GM23338 (cell line): ENCODE measurements around the gene DNAJC15. TPM values are rescaled to one million over a fixed set of nuclear protein-coding genes. Genes with fewer than 3 reads are reported as not detected.

ENCODE experiments used
- ATAC-seq: fragments of 200-7000 bp; cut with Tn5 transposase; 3 replicates; pipeline ENCODE4 v1.9.1; 2020
- DNase-seq: peaks from one replicate; pipeline ENCODE4 v3.0.0-alpha.2; 2015; ENCODE audit warnings: low spot score
- H2AFZ ChIP-seq: fragments of 200-600 bp; sonication (generic); 2 replicates; pipeline ENCODE4 v1.8.0; 2016; ENCODE audit warnings: antibody characterized with exemption, mild to moderate bottlenecking, moderate library complexity
- H3F3A ChIP-seq: fragments of 200-600 bp; sonication (generic); replicated peaks from 2 replicates; pipeline ENCODE4 v1.8.0; 2017; ENCODE audit warnings: antibody characterized with exemption, mixed run types, low read depth
- H3K27ac ChIP-seq: fragments of 200-600 bp; sonication (generic); 2 replicates; pipeline ENCODE4 v1.6.1; 2016; ENCODE audit warnings: low read depth
- H3K27me3 ChIP-seq: fragments of 200-600 bp; sonication (generic); 2 replicates; pipeline ENCODE4 v1.8.0; 2016; ENCODE audit warnings: mild to moderate bottlenecking, mixed run types, moderate library complexity; ENCODE audit not compliant: insufficient read depth
- H3K36me3 ChIP-seq: fragments of 200-600 bp; sonication (generic); 2 replicates; pipeline ENCODE4 v1.8.0; 2016; ENCODE audit warnings: mild to moderate bottlenecking; ENCODE audit not compliant: insufficient read depth
- H3K4me1 ChIP-seq: fragments of 200-600 bp; sonication (generic); 2 replicates; pipeline ENCODE4 v1.8.0; 2016; ENCODE audit warnings: mild to moderate bottlenecking, moderate library complexity; ENCODE audit not compliant: insufficient read depth
- H3K4me2 ChIP-seq: fragments of 200-600 bp; sonication (generic); 2 replicates; pipeline ENCODE4 v1.7.1; 2017; ENCODE audit warnings: mixed run types
- H3K4me3 ChIP-seq: fragments of 200-600 bp; sonication (generic); 2 replicates; pipeline ENCODE4 v1.6.1; 2016; ENCODE audit warnings: mixed run types
- H3K79me2 ChIP-seq: fragments of 200-600 bp; sonication (generic); replicated peaks from 2 replicates; pipeline ENCODE4 v1.8.0; 2017; ENCODE audit warnings: mild to moderate bottlenecking; ENCODE audit not compliant: insufficient read depth
- H3K9me2 ChIP-seq: fragments of 200-600 bp; sonication (generic); 2 replicates; pipeline ENCODE4 v1.8.0; 2017; ENCODE audit not compliant: insufficient read depth
- H4K20me1 ChIP-seq: fragments of 200-600 bp; sonication (generic); replicated peaks from 2 replicates; pipeline ENCODE4 v1.8.0; 2017; ENCODE audit warnings: mild to moderate bottlenecking; ENCODE audit not compliant: insufficient read depth
- H3K27ac Mint-ChIP-seq: 2 replicates; pipeline ENCODE4 v1.8.0; 2020; ENCODE audit warnings: inconsistent platforms, mild to moderate bottlenecking, moderate library complexity, mixed read lengths
- H3K27me3 Mint-ChIP-seq: 3 replicates; pipeline ENCODE4 v1.8.0; 2022; ENCODE audit warnings: low read depth, mild to moderate bottlenecking, moderate library complexity, mixed read lengths, inconsistent platforms; ENCODE audit not compliant: insufficient read depth, poor library complexity
- H3K36me3 Mint-ChIP-seq: 3 replicates; pipeline ENCODE4 v1.8.0; 2021; ENCODE audit warnings: low read depth, mild to moderate bottlenecking, inconsistent platforms, moderate library complexity, mixed read lengths
- H3K4me1 Mint-ChIP-seq: 3 replicates; pipeline ENCODE4 v1.8.0; 2020; ENCODE audit warnings: mild to moderate bottlenecking, inconsistent platforms, mixed read lengths
- H3K4me3 Mint-ChIP-seq: 3 replicates; pipeline ENCODE4 v1.8.0; 2021; ENCODE audit warnings: moderate library complexity, mild to moderate bottlenecking, inconsistent platforms, mixed read lengths
- H3K9me3 Mint-ChIP-seq: 3 replicates; pipeline ENCODE4 v1.8.0; 2020; ENCODE audit warnings: moderate library complexity, mild to moderate bottlenecking, inconsistent platforms, mixed read lengths
- CREB1 ChIP-seq: fragments of 250-450 bp; sonication (Bioruptor Pico); IDR thresholded peaks from 2 replicates; pipeline ENCODE4 v1.5.0; 2020; ENCODE audit warnings: low read depth, mild to moderate bottlenecking, moderate library complexity
- EZH2 ChIP-seq: fragments of 200-600 bp; sonication (generic); IDR thresholded peaks from one replicate; pipeline ENCODE4 v1.8.0; 2017; ENCODE audit warnings: antibody characterized with exemption, mild to moderate bottlenecking, low read depth; ENCODE audit not compliant: unreplicated experiment
- EZH2phosphoT487 ChIP-seq: fragments of 200-600 bp; sonication (generic); IDR thresholded peaks from one replicate; pipeline ENCODE4 v1.8.1; 2018; ENCODE audit warnings: antibody characterized with exemption; ENCODE audit not compliant: unreplicated experiment
- polyA plus RNA-seq: library from polyadenylated mRNA; unstranded; fragments of >200 nt; fragmentation: Nextera tagmentation; extraction: Ambion mirVana; gene quantifications from 2 replicates; pipeline ENCODE4 v1.2.1, GENCODE V29; 2016
- total RNA-seq: library from RNA; depleted of rRNA; stranded (reverse); fragments of >200 nt; shearing (Covaris generic); gene quantifications from 2 replicates; pipeline ENCODE4 v1.2.3, GENCODE V29; 2014
- TF ChIP-seq, protein P1 (sequence below): IDR thresholded peaks from 2 replicates; pipeline ENCODE4 v1.6.1; 2016; ENCODE audit warnings: antibody characterized with exemption
- TF ChIP-seq, protein P2 (sequence below): IDR thresholded peaks from one replicate; pipeline ENCODE4 v1.6.1; 2018; ENCODE audit warnings: antibody characterized with exemption; ENCODE audit not compliant: unreplicated experiment
- TF ChIP-seq, protein P3 (sequence below): fragments of 250-450 bp; sonication (Bioruptor Pico); IDR thresholded peaks from 2 replicates; pipeline ENCODE4 v1.5.0; 2020; ENCODE audit warnings: mild to moderate bottlenecking, moderate library complexity

Gene DNAJC15
- total and polyA plus RNA-seq, 2 experiments from 2014 or later, result 11.4 to 80.4 TPM

DNA sequence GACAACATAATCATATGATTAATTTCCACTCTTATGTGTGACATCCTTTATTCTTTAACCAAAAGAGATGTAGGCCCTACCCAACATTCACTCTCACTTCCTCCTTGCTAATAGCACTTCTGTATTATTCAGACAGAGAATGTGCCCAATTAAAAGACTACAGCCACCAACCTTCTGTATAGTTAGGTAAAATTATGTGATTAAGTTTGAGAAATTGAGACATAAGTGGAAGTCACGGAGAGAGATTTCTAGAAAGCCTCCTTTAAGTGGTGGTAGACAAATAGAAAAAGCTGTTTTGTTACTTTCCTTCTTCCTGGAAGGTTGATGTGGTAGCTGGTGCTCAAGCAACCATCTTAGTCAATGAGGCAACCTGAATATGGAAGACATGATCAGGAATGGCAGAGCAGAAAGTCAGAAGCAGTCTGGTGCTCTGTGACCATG is 46.1 kb upstream of the DNAJC15 start:
- no peaks in the 10 kb centered on the region for H3K36me3 ChIP-seq
- ATAC-seq, result no peak

More for the DNA sequence above, 46.1 kb upstream of the DNAJC15 start:
- Mint-ChIP-seq H3K9me3 (peaks cover 6% of the 10 kb centered on the region; the same call in 1 of the 3 replicates), H3K27ac (no peak overlapping the region), H3K27me3 (no peaks in the 10 kb centered on the region), H3K4me1 (peaks cover 18% of the 10 kb centered on the region), H3K4me3 (no peak overlapping the region), H3K36me3 (no peaks in the 10 kb centered on the region)
- Histone ChIP-seq H3K79me2 (no peaks in the 10 kb centered on the region), H3K9me2 (no peaks in the 10 kb centered on the region), H3K27me3 (no peaks in the 10 kb centered on the region), H3F3A (no peaks in the 10 kb centered on the region), H4K20me1 (no peaks in the 10 kb centered on the region), H3K4me1 (peaks cover 16% of the 10 kb centered on the region), H3K4me3 (no peak overlapping the region), H2AFZ (no peak overlapping the region), H3K4me2 (no peak overlapping the region), H3K27ac (no peak overlapping the region)
- TF ChIP-seq CREB1 (CRISPR knock-in tag), result no peak
- TF ChIP-seq EZH2phosphoT487, result no peak
- TF ChIP-seq, protein P1, sequence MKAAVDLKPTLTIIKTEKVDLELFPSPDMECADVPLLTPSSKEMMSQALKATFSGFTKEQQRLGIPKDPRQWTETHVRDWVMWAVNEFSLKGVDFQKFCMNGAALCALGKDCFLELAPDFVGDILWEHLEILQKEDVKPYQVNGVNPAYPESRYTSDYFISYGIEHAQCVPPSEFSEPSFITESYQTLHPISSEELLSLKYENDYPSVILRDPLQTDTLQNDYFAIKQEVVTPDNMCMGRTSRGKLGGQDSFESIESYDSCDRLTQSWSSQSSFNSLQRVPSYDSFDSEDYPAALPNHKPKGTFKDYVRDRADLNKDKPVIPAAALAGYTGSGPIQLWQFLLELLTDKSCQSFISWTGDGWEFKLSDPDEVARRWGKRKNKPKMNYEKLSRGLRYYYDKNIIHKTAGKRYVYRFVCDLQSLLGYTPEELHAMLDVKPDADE, result no peak
- no peak for TF ChIP-seq EZH2
- TF ChIP-seq, protein P2, sequence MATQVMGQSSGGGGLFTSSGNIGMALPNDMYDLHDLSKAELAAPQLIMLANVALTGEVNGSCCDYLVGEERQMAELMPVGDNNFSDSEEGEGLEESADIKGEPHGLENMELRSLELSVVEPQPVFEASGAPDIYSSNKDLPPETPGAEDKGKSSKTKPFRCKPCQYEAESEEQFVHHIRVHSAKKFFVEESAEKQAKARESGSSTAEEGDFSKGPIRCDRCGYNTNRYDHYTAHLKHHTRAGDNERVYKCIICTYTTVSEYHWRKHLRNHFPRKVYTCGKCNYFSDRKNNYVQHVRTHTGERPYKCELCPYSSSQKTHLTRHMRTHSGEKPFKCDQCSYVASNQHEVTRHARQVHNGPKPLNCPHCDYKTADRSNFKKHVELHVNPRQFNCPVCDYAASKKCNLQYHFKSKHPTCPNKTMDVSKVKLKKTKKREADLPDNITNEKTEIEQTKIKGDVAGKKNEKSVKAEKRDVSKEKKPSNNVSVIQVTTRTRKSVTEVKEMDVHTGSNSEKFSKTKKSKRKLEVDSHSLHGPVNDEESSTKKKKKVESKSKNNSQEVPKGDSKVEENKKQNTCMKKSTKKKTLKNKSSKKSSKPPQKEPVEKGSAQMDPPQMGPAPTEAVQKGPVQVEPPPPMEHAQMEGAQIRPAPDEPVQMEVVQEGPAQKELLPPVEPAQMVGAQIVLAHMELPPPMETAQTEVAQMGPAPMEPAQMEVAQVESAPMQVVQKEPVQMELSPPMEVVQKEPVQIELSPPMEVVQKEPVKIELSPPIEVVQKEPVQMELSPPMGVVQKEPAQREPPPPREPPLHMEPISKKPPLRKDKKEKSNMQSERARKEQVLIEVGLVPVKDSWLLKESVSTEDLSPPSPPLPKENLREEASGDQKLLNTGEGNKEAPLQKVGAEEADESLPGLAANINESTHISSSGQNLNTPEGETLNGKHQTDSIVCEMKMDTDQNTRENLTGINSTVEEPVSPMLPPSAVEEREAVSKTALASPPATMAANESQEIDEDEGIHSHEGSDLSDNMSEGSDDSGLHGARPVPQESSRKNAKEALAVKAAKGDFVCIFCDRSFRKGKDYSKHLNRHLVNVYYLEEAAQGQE, result no peak
- TF ChIP-seq, protein P3, sequence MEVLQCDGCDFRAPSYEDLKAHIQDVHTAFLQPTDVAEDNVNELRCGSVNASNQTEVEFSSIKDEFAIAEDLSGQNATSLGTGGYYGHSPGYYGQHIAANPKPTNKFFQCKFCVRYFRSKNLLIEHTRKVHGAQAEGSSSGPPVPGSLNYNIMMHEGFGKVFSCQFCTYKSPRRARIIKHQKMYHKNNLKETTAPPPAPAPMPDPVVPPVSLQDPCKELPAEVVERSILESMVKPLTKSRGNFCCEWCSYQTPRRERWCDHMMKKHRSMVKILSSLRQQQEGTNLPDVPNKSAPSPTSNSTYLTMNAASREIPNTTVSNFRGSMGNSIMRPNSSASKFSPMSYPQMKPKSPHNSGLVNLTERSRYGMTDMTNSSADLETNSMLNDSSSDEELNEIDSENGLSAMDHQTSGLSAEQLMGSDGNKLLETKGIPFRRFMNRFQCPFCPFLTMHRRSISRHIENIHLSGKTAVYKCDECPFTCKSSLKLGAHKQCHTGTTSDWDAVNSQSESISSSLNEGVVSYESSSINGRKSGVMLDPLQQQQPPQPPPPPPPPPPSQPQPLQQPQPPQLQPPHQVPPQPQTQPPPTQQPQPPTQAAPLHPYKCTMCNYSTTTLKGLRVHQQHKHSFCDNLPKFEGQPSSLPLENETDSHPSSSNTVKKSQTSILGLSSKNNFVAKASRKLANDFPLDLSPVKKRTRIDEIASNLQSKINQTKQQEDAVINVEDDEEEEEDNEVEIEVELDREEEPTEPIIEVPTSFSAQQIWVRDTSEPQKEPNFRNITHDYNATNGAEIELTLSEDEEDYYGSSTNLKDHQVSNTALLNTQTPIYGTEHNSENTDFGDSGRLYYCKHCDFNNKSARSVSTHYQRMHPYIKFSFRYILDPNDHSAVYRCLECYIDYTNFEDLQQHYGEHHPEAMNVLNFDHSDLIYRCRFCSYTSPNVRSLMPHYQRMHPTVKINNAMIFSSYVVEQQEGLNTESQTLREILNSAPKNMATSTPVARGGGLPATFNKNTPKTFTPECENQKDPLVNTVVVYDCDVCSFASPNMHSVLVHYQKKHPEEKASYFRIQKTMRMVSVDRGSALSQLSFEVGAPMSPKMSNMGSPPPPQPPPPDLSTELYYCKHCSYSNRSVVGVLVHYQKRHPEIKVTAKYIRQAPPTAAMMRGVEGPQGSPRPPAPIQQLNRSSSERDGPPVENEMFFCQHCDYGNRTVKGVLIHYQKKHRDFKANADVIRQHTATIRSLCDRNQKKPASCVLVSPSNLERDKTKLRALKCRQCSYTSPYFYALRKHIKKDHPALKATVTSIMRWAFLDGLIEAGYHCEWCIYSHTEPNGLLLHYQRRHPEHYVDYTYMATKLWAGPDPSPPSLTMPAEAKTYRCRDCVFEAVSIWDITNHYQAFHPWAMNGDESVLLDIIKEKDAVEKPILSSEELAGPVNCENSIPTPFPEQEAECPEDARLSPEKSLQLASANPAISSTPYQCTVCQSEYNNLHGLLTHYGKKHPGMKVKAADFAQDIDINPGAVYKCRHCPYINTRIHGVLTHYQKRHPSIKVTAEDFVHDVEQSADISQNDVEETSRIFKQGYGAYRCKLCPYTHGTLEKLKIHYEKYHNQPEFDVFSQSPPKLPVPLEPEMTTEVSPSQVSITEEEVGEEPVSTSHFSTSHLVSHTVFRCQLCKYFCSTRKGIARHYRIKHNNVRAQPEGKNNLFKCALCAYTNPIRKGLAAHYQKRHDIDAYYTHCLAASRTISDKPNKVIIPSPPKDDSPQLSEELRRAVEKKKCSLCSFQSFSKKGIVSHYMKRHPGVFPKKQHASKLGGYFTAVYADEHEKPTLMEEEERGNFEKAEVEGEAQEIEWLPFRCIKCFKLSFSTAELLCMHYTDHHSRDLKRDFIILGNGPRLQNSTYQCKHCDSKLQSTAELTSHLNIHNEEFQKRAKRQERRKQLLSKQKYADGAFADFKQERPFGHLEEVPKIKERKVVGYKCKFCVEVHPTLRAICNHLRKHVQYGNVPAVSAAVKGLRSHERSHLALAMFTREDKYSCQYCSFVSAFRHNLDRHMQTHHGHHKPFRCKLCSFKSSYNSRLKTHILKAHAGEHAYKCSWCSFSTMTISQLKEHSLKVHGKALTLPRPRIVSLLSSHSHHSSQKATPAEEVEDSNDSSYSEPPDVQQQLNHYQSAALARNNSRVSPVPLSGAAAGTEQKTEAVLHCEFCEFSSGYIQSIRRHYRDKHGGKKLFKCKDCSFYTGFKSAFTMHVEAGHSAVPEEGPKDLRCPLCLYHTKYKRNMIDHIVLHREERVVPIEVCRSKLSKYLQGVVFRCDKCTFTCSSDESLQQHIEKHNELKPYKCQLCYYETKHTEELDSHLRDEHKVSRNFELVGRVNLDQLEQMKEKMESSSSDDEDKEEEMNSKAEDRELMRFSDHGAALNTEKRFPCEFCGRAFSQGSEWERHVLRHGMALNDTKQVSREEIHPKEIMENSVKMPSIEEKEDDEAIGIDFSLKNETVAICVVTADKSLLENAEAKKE (CRISPR knock-in tag), result no peak
- no peak for DNase-seq
